ENCODE measurements around the gene TBC1D22A.
A peak's percentile ranks its signal among the peaks of the same experiment; 100 is the strongest.

DNA sequence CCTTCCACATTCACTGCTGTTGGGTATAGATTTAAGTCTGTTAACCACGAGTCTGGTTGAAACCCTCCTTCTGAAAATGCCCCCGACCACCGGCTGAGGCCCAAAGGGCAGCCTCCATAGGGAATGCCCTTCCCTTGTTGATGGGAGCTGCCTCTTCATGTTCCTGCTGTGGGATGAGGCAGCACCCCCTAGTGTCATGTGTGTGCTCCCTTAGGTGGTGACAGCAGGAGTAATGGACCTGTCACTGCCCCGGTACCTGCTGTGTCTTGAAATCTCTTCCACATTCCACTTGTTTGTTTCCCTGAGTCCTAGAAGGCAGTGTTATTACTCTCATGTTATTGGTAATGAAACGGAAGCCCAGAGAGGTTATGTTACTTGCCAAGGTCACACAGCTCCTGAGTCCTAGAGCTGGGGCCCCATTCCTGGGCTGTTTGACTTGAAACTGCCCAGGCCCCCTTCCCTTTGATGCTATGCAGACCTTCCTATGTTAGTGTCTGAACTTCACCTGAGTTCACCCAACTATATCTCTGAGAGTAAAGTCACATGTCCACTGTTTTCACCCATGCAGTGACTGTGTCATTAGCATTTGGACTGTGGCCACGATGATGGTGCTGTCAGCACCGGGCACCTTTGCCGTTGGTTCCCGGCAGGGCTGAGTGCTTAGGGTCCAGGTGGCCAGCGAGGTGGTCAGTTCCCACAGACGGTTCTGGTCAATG, 234.3 kb downstream of the TBC1D22A start:
- TF ChIP-seq CTCF (IDR thresholded peaks at IDR 0.05; ENCODE audit: low read length) (0 out of 2 replicates have a peak, but pooled peaks have one; percentile 7), EZH2 (optimal IDR thresholded peaks at IDR 0.05; ENCODE audit: low read depth, low read length) (no peak)
